ENCODE measurements around the gene KLF5. TPM values are rescaled to one million over a fixed set of nuclear protein-coding genes. Genes with fewer than 3 reads are reported as not detected.
"Not testable (repeated sequence)": the region's sequence is repeated elsewhere in the genome, so short reads cannot be mapped to it uniquely, and the experiment has no call there.

KLF5 gene
- total RNA-seq, 4 donors from 2014 or later, result 2.3 to 8.3 (median 4.7) TPM

DNA sequence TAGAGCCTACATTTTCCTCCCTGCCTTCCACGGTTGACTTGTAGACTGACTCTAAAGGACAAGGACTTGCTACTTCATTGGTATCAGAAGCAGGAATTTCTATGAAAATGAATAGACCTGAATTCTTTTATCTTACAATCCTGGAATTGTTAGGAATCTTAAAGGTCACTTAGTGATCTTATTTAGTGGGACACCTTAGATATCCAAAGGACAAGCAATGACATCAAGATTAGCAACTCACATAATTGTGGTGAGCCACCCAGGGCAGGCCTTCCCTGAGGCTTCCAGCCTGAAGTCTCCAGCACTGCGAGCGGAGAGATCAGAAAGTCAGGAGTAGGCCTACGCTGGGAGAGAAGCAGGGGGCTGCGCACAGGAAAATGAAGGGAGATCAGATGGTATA is 37.8 kb downstream of the KLF5 start:
- Histone ChIP-seq H3K27me3 (no peaks in the 10 kb centered on the region), H3K9me3 (no peaks in the 10 kb centered on the region), H3K36me3 (no peaks in the 10 kb centered on the region), H3K4me1 (no peaks in the 10 kb centered on the region), H3K27ac (replicated peaks in 1 of 4) (no peak overlapping the region), H3K4me3 (no peak overlapping the region)
- TF ChIP-seq POLR2AphosphoS5 (IDR thresholded peaks at IDR 0.05) (no peak), EP300 (IDR thresholded peaks at IDR 0.05) (no peak), POLR2A (IDR thresholded peaks at IDR 0.05; ENCODE audit: low read depth) (no peak)
- TF ChIP-seq, protein P1, sequence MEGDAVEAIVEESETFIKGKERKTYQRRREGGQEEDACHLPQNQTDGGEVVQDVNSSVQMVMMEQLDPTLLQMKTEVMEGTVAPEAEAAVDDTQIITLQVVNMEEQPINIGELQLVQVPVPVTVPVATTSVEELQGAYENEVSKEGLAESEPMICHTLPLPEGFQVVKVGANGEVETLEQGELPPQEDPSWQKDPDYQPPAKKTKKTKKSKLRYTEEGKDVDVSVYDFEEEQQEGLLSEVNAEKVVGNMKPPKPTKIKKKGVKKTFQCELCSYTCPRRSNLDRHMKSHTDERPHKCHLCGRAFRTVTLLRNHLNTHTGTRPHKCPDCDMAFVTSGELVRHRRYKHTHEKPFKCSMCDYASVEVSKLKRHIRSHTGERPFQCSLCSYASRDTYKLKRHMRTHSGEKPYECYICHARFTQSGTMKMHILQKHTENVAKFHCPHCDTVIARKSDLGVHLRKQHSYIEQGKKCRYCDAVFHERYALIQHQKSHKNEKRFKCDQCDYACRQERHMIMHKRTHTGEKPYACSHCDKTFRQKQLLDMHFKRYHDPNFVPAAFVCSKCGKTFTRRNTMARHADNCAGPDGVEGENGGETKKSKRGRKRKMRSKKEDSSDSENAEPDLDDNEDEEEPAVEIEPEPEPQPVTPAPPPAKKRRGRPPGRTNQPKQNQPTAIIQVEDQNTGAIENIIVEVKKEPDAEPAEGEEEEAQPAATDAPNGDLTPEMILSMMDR (IDR thresholded peaks at IDR 0.05), result no peak
- intact Hi-C loops (cut with DNase I), result no loop called here
- no peak for DNase-seq (ENCODE audit: extremely low spot score)
- WGBS, result 78% methylated on average over 5 of the region's 5 CpGs

DNA sequence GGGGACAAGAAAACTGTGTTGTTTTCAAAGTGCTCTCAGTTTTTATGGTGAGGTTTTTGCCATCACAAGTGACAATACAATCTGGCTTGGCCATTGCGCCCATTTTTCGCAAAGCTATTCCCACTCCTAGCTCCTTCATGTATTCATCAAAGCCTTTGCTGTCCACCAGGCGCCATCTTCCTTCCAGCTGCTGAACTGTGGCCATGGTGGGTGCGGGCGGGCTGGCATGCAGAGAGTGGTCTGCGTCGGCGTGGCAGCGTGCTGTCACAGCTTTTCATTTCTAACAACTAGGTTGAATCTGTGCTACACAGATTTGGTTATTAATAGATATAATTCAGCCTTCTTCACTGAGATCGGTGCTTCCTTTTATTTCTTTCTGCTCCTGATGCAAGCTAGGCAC is 42.0 kb downstream of the KLF5 start:
- 97% methylated on average over 10 of the region's 10 CpGs for WGBS
- H3K27ac ChIP-seq (replicated peaks in 1 of 4); DNase-seq (ENCODE audit: extremely low spot score); H3K27me3 ChIP-seq; intact Hi-C loops (cut with DNase I); H3K4me3 ChIP-seq; H3K4me1 ChIP-seq; H3K36me3 ChIP-seq; H3K9me3 ChIP-seq: not testable (repeated sequence)

DNA sequence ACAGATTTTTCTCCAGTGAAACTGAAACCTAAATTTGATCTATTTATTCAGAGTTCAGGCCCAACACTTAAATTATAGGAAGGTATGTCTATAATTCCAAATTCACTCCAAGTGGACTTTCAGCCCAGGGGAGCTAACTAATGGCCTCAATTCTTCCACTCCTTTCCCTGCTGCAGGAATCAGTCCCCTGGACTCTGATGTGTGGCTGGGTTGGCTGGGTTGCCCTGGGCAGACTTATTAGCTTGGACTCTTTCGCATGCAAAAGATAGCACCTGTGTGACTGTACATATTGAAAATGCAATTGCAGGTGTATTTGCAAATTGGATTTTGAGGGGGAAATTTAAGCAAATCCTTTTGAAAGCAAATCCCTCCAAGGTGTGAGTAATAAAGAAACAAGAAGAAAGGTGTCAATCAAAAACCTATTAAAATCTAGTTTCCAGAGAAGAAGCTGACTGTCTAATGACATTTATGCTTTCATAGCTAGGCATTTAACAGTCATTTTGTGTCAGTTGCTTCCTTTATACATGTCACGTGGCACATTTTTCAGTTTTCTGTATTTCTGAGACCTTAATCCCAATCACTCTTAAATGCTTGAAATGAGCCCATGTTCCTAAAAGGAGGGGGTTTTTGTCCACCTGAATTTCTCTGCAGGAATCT is 42.7 kb downstream of the KLF5 start:
- Histone ChIP-seq H3K27me3 (peaks cover 0 to 5% (median 0%) of the 10 kb centered on the region in 4 donors), H3K36me3 (no peaks in the 10 kb centered on the region), H3K4me1 (no peaks in the 10 kb centered on the region), H3K9me3 (no peaks in the 10 kb centered on the region), H3K4me3 (no peak overlapping the region), H3K27ac (replicated peaks in 1 of 4) (no peak overlapping the region)
- WGBS, result 90% methylated on average over 2 of the region's 2 CpGs
- DNase-seq (ENCODE audit: extremely low spot score), result no peak
- no peak for TF ChIP-seq EP300 (IDR thresholded peaks at IDR 0.05)
- TF ChIP-seq POLR2AphosphoS5 (IDR thresholded peaks at IDR 0.05), result no peak
- no peak for TF ChIP-seq POLR2A (IDR thresholded peaks at IDR 0.05; ENCODE audit: low read depth)
- TF ChIP-seq, protein P1 (IDR thresholded peaks at IDR 0.05), result no peak
- intact Hi-C loops (cut with DNase I), result no loop called here

DNA sequence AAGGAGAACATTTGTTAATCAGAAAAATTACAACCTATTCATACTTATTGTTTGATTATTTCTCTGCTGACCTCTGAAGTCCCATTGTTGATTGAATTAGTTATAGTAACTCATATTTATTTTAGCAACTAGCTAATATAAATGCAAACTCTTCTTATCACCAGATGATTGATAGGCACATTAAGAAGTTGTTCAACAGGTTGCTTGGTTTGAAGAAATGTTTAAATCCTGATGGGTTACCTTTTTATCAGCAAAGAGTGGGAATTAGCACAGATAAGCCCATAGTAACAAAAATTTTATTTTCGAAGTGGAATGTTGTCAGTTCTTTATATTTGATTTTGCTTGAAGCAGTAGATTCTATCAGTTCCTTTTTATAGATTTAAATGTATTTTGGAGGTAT is 44.4 kb downstream of the KLF5 start:
- H3K27ac ChIP-seq (replicated peaks in 1 of 4), result no peak overlapping the region
- peaks cover 0 to 5% (median 0%) of the 10 kb centered on the region in 4 donors for H3K27me3 ChIP-seq
- no peaks in the 10 kb centered on the region for H3K36me3 ChIP-seq
- TF ChIP-seq POLR2AphosphoS5 (IDR thresholded peaks at IDR 0.05) (no peak), EP300 (IDR thresholded peaks at IDR 0.05) (no peak), POLR2A (IDR thresholded peaks at IDR 0.05; ENCODE audit: low read depth) (no peak)
- TF ChIP-seq, protein P1 (IDR thresholded peaks at IDR 0.05), result no peak
- H3K4me1 ChIP-seq, result no peaks in the 10 kb centered on the region
- H3K4me3 ChIP-seq, result no peak overlapping the region
- H3K9me3 ChIP-seq, result no peaks in the 10 kb centered on the region
- intact Hi-C loops (cut with DNase I), result no loop called here
- DNase-seq (ENCODE audit: extremely low spot score), result no peak
- WGBS, result 79% methylated on average over 1 of the region's 1 CpG

DNA sequence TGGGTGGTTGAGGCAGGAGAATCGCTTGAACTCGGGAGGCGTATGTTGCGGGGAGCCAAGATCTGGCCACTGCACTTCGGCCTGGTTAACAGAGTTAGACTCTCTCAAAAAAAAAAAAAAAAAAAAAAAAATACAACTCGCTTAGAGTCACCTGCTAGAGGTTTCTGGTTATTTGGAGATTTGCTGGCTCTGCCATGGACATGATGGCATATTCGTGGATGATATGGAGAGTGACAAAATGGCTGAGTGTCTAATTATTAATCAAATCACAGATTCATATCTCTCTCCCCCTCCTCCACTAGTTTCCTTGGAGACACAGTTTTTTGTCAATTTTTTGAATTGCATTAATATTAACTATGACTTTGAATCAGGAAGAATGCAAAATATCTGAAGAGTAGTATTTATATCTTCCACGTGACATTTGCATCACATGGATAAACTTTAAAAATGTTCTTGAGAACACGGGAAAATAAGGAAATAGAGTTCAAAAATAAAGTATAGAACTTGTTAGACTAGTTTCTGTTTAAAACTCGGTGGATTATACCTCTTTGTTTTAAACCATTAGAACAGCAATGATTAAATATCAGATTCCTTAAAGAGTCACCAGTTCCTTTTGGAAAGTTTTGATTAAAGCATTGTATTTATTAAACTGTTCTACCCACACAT is 47.8 kb downstream of the KLF5 start:
- no peak overlapping the region for H3K4me3 ChIP-seq
- no peaks in the 10 kb centered on the region for H3K9me3 ChIP-seq
- intact Hi-C loops (cut with DNase I), result no loop called here
- TF ChIP-seq POLR2A (IDR thresholded peaks at IDR 0.05; ENCODE audit: low read depth) (no peak), POLR2AphosphoS5 (IDR thresholded peaks at IDR 0.05) (no peak), EP300 (IDR thresholded peaks at IDR 0.05) (no peak)
- TF ChIP-seq, protein P1 (IDR thresholded peaks at IDR 0.05), result no peak
- 81% methylated on average over 10 of the region's 10 CpGs for WGBS
- H3K4me1 ChIP-seq, result no peaks in the 10 kb centered on the region
- peaks cover 0 to 5% (median 0%) of the 10 kb centered on the region in 4 donors for H3K27me3 ChIP-seq
- no peak for DNase-seq (ENCODE audit: extremely low spot score)
- H3K27ac ChIP-seq (replicated peaks in 1 of 4), result no peak overlapping the region
- H3K36me3 ChIP-seq, result no peaks in the 10 kb centered on the region
